Stimulated activated naive CD4-positive, alpha-beta T cell (primary cell): ENCODE results near the gene PCED1B.

ENCODE experiments used
- DNase-seq, 6 experiments: peaks; one replicate each; lab custom pipeline; 2025; lab: John Stamatoyannopoulos, UW

The PCED1B gene

GRCh38 chr12:47231456-47231855 lies 152.0 kb downstream of the PCED1B start:
- DNase-seq = no peak

DNA sequence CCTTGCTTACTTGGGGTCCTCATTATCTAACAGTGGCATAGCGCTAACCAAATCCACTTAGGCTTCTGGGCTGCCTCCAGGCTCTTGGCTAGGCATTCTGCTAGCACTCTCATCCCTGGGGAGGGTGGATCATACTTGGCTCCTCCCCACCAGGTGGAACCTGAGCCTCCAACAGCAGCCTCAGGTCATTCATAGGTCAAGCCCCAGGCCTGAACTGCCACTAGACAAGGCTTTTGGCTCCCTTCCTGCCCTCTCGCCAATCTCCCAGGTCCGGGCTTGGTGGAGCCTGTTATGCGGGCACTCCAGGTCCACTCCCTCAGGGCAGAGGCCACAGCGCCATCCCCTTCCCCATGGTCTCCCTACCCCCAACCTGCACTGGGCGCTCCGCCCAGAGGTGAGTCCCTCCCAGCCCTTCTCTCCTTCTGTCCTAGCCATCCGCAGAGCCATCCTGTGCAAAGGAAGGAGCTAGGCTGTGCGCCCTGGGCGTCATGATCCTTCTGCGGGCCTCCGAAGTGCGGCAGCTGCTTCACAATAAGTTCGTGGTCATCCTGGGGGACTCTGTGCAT lies 155.2 kb downstream of the PCED1B start:
- no peak for DNase-seq

DNA sequence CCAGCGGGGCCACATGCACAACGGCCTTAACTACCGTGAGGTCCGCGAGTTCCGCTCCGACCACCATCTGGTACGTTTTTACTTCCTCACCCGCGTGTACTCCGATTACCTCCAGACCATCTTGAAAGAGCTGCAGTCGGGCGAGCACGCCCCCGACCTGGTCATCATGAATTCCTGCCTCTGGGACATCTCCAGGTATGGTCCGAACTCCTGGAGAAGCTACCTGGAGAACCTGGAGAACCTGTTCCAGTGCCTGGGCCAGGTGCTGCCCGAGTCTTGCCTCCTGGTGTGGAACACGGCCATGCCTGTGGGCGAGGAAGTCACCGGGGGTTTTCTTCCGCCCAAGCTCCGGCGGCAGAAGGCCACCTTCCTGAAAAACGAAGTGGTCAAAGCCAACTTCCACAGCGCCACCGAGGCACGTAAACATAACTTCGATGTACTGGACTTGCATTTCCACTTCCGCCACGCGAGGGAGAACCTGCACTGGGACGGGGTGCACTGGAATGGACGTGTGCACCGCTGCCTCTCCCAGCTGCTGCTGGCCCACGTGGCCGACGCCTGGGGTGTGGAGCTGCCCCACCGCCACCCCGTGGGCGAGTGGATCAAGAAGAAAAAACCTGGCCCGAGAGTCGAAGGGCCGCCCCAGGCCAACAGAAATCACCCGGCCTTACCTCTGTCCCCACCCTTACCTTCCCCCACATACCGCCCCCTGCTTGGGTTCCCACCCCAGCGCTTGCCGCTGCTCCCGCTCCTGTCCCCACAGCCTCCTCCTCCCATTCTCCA lies 156.0 kb downstream of the PCED1B start:
- no peak for DNase-seq

DNA sequence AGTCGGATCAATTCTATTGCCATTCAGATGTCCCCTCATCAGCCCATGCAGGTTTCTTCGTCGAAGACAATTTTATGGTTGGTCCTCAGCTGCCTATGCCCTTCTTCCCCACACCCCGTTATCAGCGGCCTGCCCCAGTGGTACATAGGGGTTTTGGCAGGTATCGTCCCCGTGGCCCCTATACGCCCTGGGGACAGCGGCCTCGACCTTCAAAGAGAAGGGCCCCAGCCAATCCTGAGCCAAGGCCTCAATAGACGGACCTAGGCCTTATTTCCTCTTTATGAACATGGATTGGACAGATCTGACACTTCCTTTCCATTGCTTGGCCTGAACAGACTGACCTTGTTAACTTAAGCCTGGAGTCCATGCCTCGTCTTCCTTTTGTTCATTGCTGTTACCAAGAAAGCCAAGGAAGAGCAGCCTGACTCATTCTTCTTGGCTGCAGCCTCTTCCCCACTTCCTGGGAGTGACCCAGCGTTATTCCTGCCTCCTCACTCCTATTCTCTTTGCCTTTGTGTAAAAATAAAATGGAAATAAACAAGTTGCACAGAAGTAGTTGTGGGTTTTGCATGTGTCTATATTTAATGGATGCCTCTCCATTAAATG lies 156.8 kb downstream of the PCED1B start:
- DNase-seq = no peak

DNA sequence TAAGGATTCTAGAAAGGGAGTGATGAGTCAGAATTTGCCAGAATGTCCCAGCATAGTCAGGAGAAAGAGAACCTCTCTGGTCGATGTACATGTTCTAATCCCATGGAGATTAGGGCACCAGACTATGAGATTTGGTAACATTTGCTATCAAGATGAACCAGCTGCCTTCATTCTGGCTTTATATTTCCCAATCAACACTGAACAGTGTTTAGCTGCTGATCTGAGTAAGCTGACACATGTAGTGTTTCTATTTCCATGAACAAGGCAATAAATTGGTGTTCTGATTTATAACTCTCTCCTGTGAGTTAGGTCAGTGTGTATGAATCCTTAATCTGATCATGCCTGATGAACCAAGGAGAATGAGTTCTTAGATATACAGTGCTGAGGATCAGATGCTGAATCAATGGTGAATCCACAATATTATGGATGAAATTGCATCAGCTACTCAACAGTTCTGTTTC lies 158.4 kb downstream of the PCED1B start:
- no peak for DNase-seq

DNA sequence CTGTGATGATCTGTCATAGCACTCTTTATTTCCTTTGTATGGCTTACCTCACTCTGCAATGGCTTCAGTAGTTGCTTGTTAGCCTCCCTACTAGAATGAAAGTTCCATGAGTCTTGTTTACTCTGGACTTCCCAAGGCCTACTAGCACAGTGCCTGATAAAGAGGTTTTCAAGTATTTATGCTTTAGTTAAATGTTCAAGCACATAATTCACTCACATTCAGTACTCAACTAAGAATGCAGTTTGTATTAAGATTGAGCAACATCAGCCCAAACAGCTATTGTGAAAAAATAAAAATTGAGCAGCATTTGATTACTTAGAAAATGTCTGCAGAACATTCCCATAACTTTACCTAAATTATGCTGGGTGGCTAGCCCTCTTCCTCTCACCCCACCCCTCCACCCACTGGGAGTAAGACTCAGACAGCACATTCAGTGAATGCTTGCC lies 159.3 kb downstream of the PCED1B start:
- no peak for DNase-seq

DNA sequence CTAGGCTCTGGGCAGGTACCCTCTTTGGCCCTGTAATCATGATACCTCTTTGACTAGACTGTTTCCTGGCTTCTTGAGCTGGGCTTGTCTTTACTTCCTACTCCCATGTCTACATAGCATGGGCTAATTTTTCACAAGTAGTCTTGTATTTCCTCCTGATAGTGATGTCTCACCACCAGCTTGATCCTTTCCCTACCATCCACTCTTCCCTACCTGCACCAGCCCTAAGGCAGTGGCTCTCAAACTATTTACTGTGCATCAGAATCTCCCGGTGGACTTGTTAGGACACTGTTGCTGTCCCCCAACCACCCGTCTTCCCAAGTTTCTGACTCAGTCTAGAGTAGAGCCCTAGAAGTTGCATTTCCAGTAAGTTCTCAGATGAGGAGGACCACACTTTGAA lies 163.0 kb downstream of the PCED1B start:
- no peak for DNase-seq

GRCh38 chr12:47244835-47245234 lies 165.4 kb downstream of the PCED1B start:
- DNase-seq = no peak

DNA sequence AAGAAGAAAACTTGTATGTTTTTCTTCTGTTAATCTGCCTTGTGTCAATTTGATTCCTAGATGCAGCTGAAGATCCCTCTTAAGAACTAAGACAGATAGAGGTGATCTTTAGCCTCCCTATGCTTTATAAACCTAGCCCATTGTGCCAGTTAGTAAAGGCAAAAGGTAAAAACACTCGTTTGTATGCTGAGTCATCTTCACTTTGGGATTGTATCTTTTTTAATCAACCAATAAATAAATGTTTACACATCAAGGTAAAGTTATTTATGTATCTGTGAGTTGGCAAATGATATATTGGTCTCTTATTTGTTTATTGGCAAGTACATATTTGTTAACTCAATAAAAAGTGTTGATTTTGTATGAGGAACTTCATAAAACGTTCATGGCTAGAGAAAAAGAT lies 166.2 kb downstream of the PCED1B start:
- no peak for DNase-seq

- DNase-seq = no peak
Measured at GRCh38 chr12:47247418-47247817, 168.0 kb downstream of the PCED1B start.

DNA sequence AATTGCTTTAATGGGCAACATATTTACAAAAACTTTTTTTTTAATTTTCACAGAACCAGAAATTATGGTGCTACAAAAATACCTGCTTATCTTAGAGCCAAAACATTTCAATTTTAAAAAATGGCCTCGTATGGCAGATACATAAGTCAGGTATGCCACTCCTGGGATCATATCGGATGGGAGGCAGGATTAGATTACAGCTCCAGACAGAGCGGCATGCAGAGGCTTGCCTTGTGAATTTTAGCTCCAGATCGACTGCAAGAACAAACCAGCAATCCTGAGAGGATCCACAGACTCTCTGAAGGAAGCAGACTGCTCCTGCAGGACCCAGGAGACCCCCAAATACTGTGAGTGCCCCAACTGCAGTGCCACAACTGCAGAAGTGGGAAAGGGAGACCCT lies 169.7 kb downstream of the PCED1B start:
- DNase-seq = no peak

DNA sequence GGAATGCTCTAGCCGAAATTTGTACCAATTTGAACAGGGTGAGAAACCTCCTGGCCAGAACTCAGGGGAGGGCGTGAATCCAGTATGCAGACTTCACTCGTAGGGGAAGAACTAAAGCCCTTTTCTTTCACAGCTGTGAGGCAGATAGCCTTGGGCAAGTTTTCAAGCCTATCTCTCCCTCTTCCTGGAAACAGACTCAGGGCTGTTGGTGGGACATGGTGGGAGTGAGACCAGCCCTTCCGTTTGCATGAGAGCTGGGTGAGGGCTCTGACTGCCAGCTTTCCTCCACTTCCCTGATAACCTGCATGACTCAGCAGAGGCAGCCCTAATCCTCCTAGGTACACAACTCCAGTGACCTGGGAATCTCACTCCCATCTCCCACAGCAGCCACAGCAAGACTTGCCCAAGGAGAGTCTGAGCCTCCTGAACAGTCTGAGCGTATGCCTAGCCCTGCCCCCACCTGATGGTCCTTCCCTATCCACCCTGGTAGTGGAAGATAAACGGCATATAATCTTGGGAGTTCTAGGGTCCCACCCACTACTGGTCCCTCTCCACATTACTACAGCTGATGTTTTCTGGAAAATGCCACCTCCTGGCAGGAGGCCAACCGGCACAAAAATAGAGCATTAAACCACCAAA lies 170.4 kb downstream of the PCED1B start:
- peak in 1 of 6 experiments; percentile 35 for DNase-seq

DNA sequence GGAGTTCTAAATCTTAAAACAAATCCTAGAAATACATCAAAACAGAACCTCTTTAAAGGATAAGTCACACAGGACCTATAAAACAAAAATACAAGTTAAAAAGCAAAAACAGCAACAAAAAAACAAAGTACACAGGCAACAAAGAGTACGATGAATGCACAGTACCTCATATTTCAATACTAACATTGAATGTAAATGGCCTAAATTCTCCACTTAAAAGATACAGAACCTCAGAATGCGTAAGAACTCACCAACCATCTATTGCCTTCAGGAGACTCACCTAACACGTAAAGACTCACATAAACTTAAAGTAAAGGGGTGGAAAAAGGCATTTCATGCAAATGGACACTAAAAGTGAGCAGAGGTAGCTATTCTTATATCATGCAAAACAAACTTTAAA lies 172.5 kb downstream of the PCED1B start:
- DNase-seq = no peak

DNA sequence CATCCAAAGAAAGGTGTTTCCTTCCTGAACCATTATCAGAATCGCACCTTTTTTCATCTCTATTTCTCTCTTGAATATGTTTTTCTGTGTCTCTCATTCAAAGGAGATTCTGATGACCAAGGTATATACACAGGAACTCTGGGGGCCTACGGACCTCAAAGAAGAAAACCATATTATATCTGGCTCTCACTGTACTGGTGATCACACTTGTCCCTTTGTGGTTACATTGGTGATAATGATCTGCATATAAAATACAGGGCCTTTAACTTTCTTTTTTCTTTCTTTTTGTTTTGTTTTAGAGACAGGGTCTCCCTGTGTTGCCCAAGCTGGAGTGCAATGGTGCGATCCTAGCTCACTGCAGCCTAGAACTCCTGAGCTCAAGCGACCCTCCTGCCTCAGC lies 185.5 kb downstream of the PCED1B start:
- no peak for DNase-seq

DNA sequence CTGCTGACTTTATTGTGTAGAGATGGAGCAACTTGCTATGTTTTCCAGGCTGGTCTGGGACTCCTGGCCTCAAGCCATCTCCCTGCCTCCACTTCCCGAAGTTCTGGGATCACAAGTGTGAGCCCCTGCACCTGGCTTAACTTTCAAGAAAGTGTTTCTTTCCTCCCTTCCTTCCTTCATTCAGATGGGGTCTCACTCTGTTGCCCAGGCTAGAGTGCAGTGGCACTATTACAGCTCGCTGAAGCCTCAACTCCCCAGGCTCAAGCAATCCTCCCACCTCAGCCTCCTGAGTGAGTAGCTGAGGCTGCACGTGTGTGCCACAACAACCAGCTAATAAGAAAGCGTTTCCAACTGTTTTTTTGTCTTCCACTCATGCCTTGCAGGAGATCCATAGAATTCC lies 186.0 kb downstream of the PCED1B start:
- DNase-seq = no peak

DNA sequence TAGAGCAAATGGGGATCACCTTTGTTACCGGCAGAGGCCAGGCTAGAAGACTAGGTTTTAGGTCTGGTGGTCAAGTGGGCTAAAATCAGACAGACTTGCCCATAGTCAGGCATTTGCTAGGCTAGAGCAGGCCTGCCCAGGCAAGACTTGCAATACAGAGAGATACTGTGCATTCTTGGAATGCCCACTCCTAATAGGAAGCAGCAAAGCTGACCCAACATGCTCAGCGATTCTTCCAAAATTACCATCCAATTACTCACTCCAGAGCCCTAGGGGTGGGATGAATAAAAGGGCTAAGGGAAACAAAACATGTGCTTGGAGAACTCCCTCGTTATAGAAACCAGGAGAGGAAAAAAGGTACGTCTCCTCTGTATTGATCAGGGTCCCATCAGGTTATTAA lies 188.2 kb downstream of the PCED1B start:
- no peak for DNase-seq

GRCh38 chr12:47268501-47269454 lies 189.4 kb downstream of the PCED1B start:
- no peak for DNase-seq

GRCh38 chr12:47269916-47270315 lies 190.5 kb downstream of the PCED1B start:
- DNase-seq = peak in 1 of 6 experiments; percentile 25

DNA sequence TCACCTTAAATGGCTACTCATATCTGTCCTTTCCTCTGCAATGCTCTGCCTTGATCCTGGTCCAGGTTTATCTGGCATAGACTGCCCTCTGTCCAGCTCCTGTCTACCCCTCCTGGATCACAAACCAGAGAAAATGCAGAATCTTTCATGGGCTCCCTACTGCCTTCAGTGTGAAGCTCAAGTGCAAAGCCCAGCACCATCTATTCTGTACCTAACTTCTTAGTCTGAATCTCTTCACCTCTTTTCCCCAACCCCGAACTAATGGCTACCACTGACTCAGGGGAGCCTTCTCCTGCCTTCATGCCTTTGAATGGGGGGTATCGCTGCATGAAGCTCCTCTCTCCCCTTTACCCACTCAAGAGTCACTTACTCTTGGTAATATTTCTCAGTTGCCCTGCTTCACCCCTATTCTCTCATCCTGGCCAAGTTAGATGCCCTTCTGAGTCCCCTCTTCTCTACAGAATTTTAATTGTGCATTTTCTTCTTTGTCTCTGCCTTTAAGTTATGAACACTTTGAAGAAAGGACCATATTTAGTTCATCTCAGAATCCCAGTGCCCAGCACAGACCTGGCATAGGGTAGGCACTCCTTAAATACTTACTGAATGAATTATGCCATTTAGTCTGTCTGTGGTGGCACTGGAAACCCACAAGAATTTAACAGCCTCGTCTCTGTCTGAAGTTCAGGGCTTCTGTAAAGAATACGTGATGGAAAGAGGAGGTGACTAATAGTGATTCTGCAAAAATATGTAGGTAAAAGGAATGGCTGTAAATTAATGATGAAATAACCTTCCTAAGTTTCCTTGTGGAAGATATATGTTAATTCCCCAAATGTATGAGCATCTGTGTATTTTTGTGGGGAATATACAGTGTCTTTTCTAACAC lies 191.6 kb downstream of the PCED1B start:
- DNase-seq = peak in 1 of 6 experiments; percentile 18

DNA sequence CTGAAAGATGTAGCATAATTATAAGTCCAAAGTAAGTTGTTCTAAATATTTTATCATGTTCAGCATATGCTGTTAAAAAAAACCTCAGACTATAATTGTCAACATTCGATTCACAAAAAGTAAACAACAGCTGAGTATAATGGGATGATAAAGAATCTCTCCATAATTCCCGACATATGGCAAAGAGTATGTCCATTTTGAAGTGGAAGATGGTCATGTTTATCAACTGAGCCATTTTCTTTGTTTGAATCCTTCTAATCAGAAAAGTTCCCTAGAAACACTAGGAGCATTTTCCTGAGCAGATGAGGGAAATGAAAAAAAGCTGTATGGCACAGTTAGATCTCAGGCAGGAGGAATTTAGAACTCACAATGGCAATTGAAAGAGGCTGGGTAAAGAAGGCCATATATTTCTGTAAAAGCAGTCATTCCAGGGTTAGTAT lies 192.4 kb downstream of the PCED1B start:
- DNase-seq = no peak
